Measurements from ENCODE around the gene SYT2. TPM values are rescaled to one million over a fixed set of nuclear protein-coding genes. Genes with fewer than 3 reads are reported as not detected.
"Not testable (repeated sequence)": the region's sequence is repeated elsewhere in the genome, so short reads cannot be mapped to it uniquely, and the experiment has no call there.

SYT2 gene
- polyA plus RNA-seq, 2 donors = 0.01 to 0.04 TPM

GRCh38 chr1:202584707-202585589 lies 125.3 kb downstream of the SYT2 start:
- Histone ChIP-seq H3K4me1 (ENCODE audit: control insufficient read depth in 2 of 2, insufficient read depth in 2 of 2, low read length in 1 of 2) (peaks cover 0 to 11% of the 10 kb centered on the region in 2 donors), H3K36me3 (ENCODE audit: control insufficient read depth in 2 of 2, insufficient read depth in 2 of 2, low read length in 1 of 2) (peaks cover 0 to 1% of the 10 kb centered on the region in 2 donors), H3K4me3 (ENCODE audit: low read depth in 1 of 2, low read length in 2 of 2) (no peak overlapping the region), H3K27me3 (ENCODE audit: control insufficient read depth in 1 of 2, insufficient read depth in 2 of 2, low read length in 2 of 2) (no peaks in the 10 kb centered on the region), H3K9me3 (ENCODE audit: control insufficient read depth in 2 of 2, insufficient read depth in 1 of 2, low read depth in 1 of 2, low read length in 1 of 2) (no peaks in the 10 kb centered on the region), H3K27ac (ENCODE audit: low read depth in 2 of 2, low read length in 1 of 2) (no peak overlapping the region)
- WGBS, 2 donors = 90% methylated on average over 8 of the region's 8 CpGs

GRCh38 chr1:202582350-202582749 lies 127.9 kb downstream of the SYT2 start:
- not testable (repeated sequence) for H3K36me3 ChIP-seq (ENCODE audit: control insufficient read depth in 2 of 2, insufficient read depth in 2 of 2, low read length in 1 of 2); H3K9me3 ChIP-seq (ENCODE audit: control insufficient read depth in 2 of 2, insufficient read depth in 1 of 2, low read depth in 1 of 2, low read length in 1 of 2); H3K27me3 ChIP-seq (ENCODE audit: control insufficient read depth in 1 of 2, insufficient read depth in 2 of 2, low read length in 2 of 2); H3K4me1 ChIP-seq (ENCODE audit: control insufficient read depth in 2 of 2, insufficient read depth in 2 of 2, low read length in 1 of 2); H3K4me3 ChIP-seq (ENCODE audit: low read depth in 1 of 2, low read length in 2 of 2); H3K27ac ChIP-seq (ENCODE audit: low read depth in 2 of 2, low read length in 1 of 2)
- 90 to 100% methylated on average over 5 of the region's 5 CpGs for WGBS, 2 donors

GRCh38 chr1:202580619-202581018 lies 129.6 kb downstream of the SYT2 start:
- H3K4me3 ChIP-seq (ENCODE audit: low read depth in 1 of 2, low read length in 2 of 2) = no peak overlapping the region
- 67 to 82% methylated on average over 1 of the region's 1 CpG for WGBS, 2 donors
- no peaks in the 10 kb centered on the region for H3K4me1 ChIP-seq (ENCODE audit: control insufficient read depth in 2 of 2, insufficient read depth in 2 of 2, low read length in 1 of 2)
- no peak overlapping the region for H3K27ac ChIP-seq (ENCODE audit: low read depth in 2 of 2, low read length in 1 of 2)
- no peaks in the 10 kb centered on the region for H3K9me3 ChIP-seq (ENCODE audit: control insufficient read depth in 2 of 2, insufficient read depth in 1 of 2, low read depth in 1 of 2, low read length in 1 of 2)
- H3K27me3 ChIP-seq (ENCODE audit: control insufficient read depth in 1 of 2, insufficient read depth in 2 of 2, low read length in 2 of 2) = no peaks in the 10 kb centered on the region
- H3K36me3 ChIP-seq (ENCODE audit: control insufficient read depth in 2 of 2, insufficient read depth in 2 of 2, low read length in 1 of 2) = peaks cover 0 to 1% of the 10 kb centered on the region in 2 donors

GRCh38 chr1:202579806-202580205 lies 130.4 kb downstream of the SYT2 start:
- WGBS, 2 donors = 62 to 81% methylated on average over 2 of the region's 2 CpGs
- Histone ChIP-seq H3K4me1 (ENCODE audit: control insufficient read depth in 2 of 2, insufficient read depth in 2 of 2, low read length in 1 of 2) (no peaks in the 10 kb centered on the region), H3K9me3 (ENCODE audit: control insufficient read depth in 2 of 2, insufficient read depth in 1 of 2, low read depth in 1 of 2, low read length in 1 of 2) (no peaks in the 10 kb centered on the region), H3K36me3 (ENCODE audit: control insufficient read depth in 2 of 2, insufficient read depth in 2 of 2, low read length in 1 of 2) (peaks cover 0 to 1% of the 10 kb centered on the region in 2 donors), H3K27ac (ENCODE audit: low read depth in 2 of 2, low read length in 1 of 2) (peak overlapping the region in 1 of 2 donors; percentile 22), H3K4me3 (ENCODE audit: low read depth in 1 of 2, low read length in 2 of 2) (no peak overlapping the region), H3K27me3 (ENCODE audit: control insufficient read depth in 1 of 2, insufficient read depth in 2 of 2, low read length in 2 of 2) (no peaks in the 10 kb centered on the region)

GRCh38 chr1:202578565-202578964 lies 131.7 kb downstream of the SYT2 start:
- no peaks in the 10 kb centered on the region for H3K9me3 ChIP-seq (ENCODE audit: control insufficient read depth in 2 of 2, insufficient read depth in 1 of 2, low read depth in 1 of 2, low read length in 1 of 2)
- H3K4me3 ChIP-seq (ENCODE audit: low read depth in 1 of 2, low read length in 2 of 2) = no peak overlapping the region
- H3K27me3 ChIP-seq (ENCODE audit: control insufficient read depth in 1 of 2, insufficient read depth in 2 of 2, low read length in 2 of 2) = no peaks in the 10 kb centered on the region
- H3K36me3 ChIP-seq (ENCODE audit: control insufficient read depth in 2 of 2, insufficient read depth in 2 of 2, low read length in 1 of 2) = peaks cover 0 to 1% of the 10 kb centered on the region in 2 donors
- peak overlapping the region; percentile 60 to 65 for H3K27ac ChIP-seq (ENCODE audit: low read depth in 2 of 2, low read length in 1 of 2)
- H3K4me1 ChIP-seq (ENCODE audit: control insufficient read depth in 2 of 2, insufficient read depth in 2 of 2, low read length in 1 of 2) = no peaks in the 10 kb centered on the region
- WGBS, 2 donors = 52 to 55% methylated on average over 6 of the region's 6 CpGs

GRCh38 chr1:202578001-202578504 lies 132.2 kb downstream of the SYT2 start:
- Histone ChIP-seq H3K27me3 (ENCODE audit: control insufficient read depth in 1 of 2, insufficient read depth in 2 of 2, low read length in 2 of 2) (no peaks in the 10 kb centered on the region), H3K36me3 (ENCODE audit: control insufficient read depth in 2 of 2, insufficient read depth in 2 of 2, low read length in 1 of 2) (peaks cover 1% of the 10 kb centered on the region in 2 donors), H3K9me3 (ENCODE audit: control insufficient read depth in 2 of 2, insufficient read depth in 1 of 2, low read depth in 1 of 2, low read length in 1 of 2) (no peaks in the 10 kb centered on the region), H3K4me1 (ENCODE audit: control insufficient read depth in 2 of 2, insufficient read depth in 2 of 2, low read length in 1 of 2) (no peaks in the 10 kb centered on the region), H3K27ac (ENCODE audit: low read depth in 2 of 2, low read length in 1 of 2) (peak overlapping the region; percentile 60 to 65), H3K4me3 (ENCODE audit: low read depth in 1 of 2, low read length in 2 of 2) (no peak overlapping the region)
- 21 to 58% methylated on average over 4 of the region's 4 CpGs for WGBS, 2 donors

GRCh38 chr1:202577381-202577780 lies 132.9 kb downstream of the SYT2 start:
- peak overlapping the region; percentile 63 to 77 for H3K27ac ChIP-seq (ENCODE audit: low read depth in 2 of 2, low read length in 1 of 2)

GRCh38 chr1:202576816-202577215 lies 133.4 kb downstream of the SYT2 start:
- 42 to 55% methylated on average over 1 of the region's 1 CpG for WGBS, 2 donors
- Histone ChIP-seq H3K27me3 (ENCODE audit: control insufficient read depth in 1 of 2, insufficient read depth in 2 of 2, low read length in 2 of 2) (no peaks in the 10 kb centered on the region), H3K36me3 (ENCODE audit: control insufficient read depth in 2 of 2, insufficient read depth in 2 of 2, low read length in 1 of 2) (peaks cover 1 to 7% of the 10 kb centered on the region in 2 donors), H3K4me1 (ENCODE audit: control insufficient read depth in 2 of 2, insufficient read depth in 2 of 2, low read length in 1 of 2) (no peaks in the 10 kb centered on the region), H3K27ac (ENCODE audit: low read depth in 2 of 2, low read length in 1 of 2) (peak overlapping the region in 1 of 2 donors; percentile 63), H3K4me3 (ENCODE audit: low read depth in 1 of 2, low read length in 2 of 2) (no peak overlapping the region), H3K9me3 (ENCODE audit: control insufficient read depth in 2 of 2, insufficient read depth in 1 of 2, low read depth in 1 of 2, low read length in 1 of 2) (no peaks in the 10 kb centered on the region)

More at GRCh38 chr1:202577381-202577780, 132.9 kb downstream of the SYT2 start:
- peaks cover 1 to 6% of the 10 kb centered on the region in 2 donors for H3K36me3 ChIP-seq (ENCODE audit: control insufficient read depth in 2 of 2, insufficient read depth in 2 of 2, low read length in 1 of 2)
- no peaks in the 10 kb centered on the region for H3K27me3 ChIP-seq (ENCODE audit: control insufficient read depth in 1 of 2, insufficient read depth in 2 of 2, low read length in 2 of 2)
- no peak overlapping the region for H3K4me3 ChIP-seq (ENCODE audit: low read depth in 1 of 2, low read length in 2 of 2)
- no peaks in the 10 kb centered on the region for H3K9me3 ChIP-seq (ENCODE audit: control insufficient read depth in 2 of 2, insufficient read depth in 1 of 2, low read depth in 1 of 2, low read length in 1 of 2)
- no peaks in the 10 kb centered on the region for H3K4me1 ChIP-seq (ENCODE audit: control insufficient read depth in 2 of 2, insufficient read depth in 2 of 2, low read length in 1 of 2)
- 21 to 53% methylated on average over 2 of the region's 2 CpGs for WGBS, 2 donors

GRCh38 chr1:202575918-202576653 lies 134.2 kb downstream of the SYT2 start:
- Histone ChIP-seq H3K4me1 (ENCODE audit: control insufficient read depth in 2 of 2, insufficient read depth in 2 of 2, low read length in 1 of 2) (no peaks in the 10 kb centered on the region), H3K9me3 (ENCODE audit: control insufficient read depth in 2 of 2, insufficient read depth in 1 of 2, low read depth in 1 of 2, low read length in 1 of 2) (no peaks in the 10 kb centered on the region)
- WGBS, 2 donors = 50 to 52% methylated on average over 2 of the region's 2 CpGs

More at GRCh38 chr1:202575918-202576653, 134.2 kb downstream of the SYT2 start:
- H3K4me3 ChIP-seq (ENCODE audit: low read depth in 1 of 2, low read length in 2 of 2) = no peak overlapping the region
- peak overlapping the region in 1 of 2 donors; percentile 67 for H3K27ac ChIP-seq (ENCODE audit: low read depth in 2 of 2, low read length in 1 of 2)
- H3K27me3 ChIP-seq (ENCODE audit: control insufficient read depth in 1 of 2, insufficient read depth in 2 of 2, low read length in 2 of 2) = no peaks in the 10 kb centered on the region
- H3K36me3 ChIP-seq (ENCODE audit: control insufficient read depth in 2 of 2, insufficient read depth in 2 of 2, low read length in 1 of 2) = peaks cover 1 to 7% of the 10 kb centered on the region in 2 donors
